Stimulated activated naive B cell treated with anti-CD40 and anti-IgM and Interleukin-4, amounts not matched to agents 10 μg/mL and 1 μg/mL and 100 μg/mL, for 72 hours (primary cell): ENCODE data around the gene MFSD1.
"Not testable (repeated sequence)": the region's sequence is repeated elsewhere in the genome, so short reads cannot be mapped to it uniquely, and the experiment has no call there.

Source experiments
- ATAC-seq, 2 donors: fragments of 150-1000 bp; cut with Tn5 transposase; replicated peaks; 2 replicates each; pipeline ENCODE4 v1.10.0; 2021; ENCODE audit warnings: moderate library complexity in 1 of 2
- DNase-seq: peaks from one replicate; pipeline ENCODE4 v3.0.0; 2021
- H3K27ac Mint-ChIP-seq: one replicate; pipeline ENCODE4 v1.8.0; 2022; ENCODE audit warnings: mild to moderate bottlenecking, mixed read lengths
- H3K27me3 Mint-ChIP-seq, 2 donors: one replicate each; pipeline ENCODE4 v1.8.0; 2022; ENCODE audit warnings: mixed read lengths in 2 of 2
- H3K36me3 Mint-ChIP-seq, 2 donors: one replicate each; pipeline ENCODE4 v1.8.0; 2022; ENCODE audit warnings: mixed read lengths in 2 of 2, mild to moderate bottlenecking in 1 of 2
- H3K4me1 Mint-ChIP-seq, 2 donors: one replicate each; pipeline ENCODE4 v1.8.0; 2022; ENCODE audit warnings: mixed read lengths in 2 of 2, mild to moderate bottlenecking in 1 of 2
- H3K4me3 Mint-ChIP-seq, 2 donors: one replicate each; pipeline ENCODE4 v1.8.0; 2022; ENCODE audit warnings: mild to moderate bottlenecking in 2 of 2, mixed read lengths in 2 of 2, moderate library complexity in 1 of 2
- H3K9me3 Mint-ChIP-seq, 2 donors: one replicate each; pipeline ENCODE4 v1.8.0; 2022; ENCODE audit warnings: mixed read lengths in 2 of 2, mild to moderate bottlenecking in 1 of 2

MFSD1 gene

GRCh38 chr3:158788446-158788845, 13.4 kb upstream of the MFSD1 start:
- DNase-seq (no peak), ATAC-seq (no peak)
- Mint-ChIP-seq H3K4me1 (peaks cover 0 to 5% of the 10 kb centered on the region in 2 donors), H3K4me3 (no peak overlapping the region), H3K36me3 (peaks cover 0 to 8% of the 10 kb centered on the region in 2 donors), H3K27ac (no peak overlapping the region), H3K27me3 (peaks cover 0 to 5% of the 10 kb centered on the region in 2 donors), H3K9me3 (peaks cover 0 to 4% of the 10 kb centered on the region in 2 donors)

GRCh38 chr3:158789592-158789991, 12.3 kb upstream of the MFSD1 start:
- ATAC-seq (no peak), DNase-seq (no peak)
- Mint-ChIP-seq H3K27ac (no peak overlapping the region), H3K4me1 (peaks cover 0 to 5% of the 10 kb centered on the region in 2 donors), H3K27me3 (peaks cover 0 to 5% of the 10 kb centered on the region in 2 donors), H3K4me3 (no peak overlapping the region), H3K9me3 (peaks cover 1 to 4% of the 10 kb centered on the region in 2 donors), H3K36me3 (peaks cover 0 to 8% of the 10 kb centered on the region in 2 donors)

- H3K27me3 Mint-ChIP-seq, result peaks cover 0 to 13% of the 10 kb centered on the region in 2 donors
- peaks cover 0 to 5% of the 10 kb centered on the region in 2 donors for H3K36me3 Mint-ChIP-seq
- H3K4me1 Mint-ChIP-seq, result peaks cover 0 to 5% of the 10 kb centered on the region in 2 donors
- ATAC-seq (peak; percentile 70 to 73), DNase-seq (peak; percentile 5)
- H3K27ac Mint-ChIP-seq, result peak overlapping the region; percentile 88
- H3K4me3 Mint-ChIP-seq, result peak overlapping the region; percentile 78 to 83
- peaks cover 1 to 2% of the 10 kb centered on the region in 2 donors for H3K9me3 Mint-ChIP-seq
Measured at GRCh38 chr3:158790901-158791589, 10.8 kb upstream of the MFSD1 start.

- H3K4me1 Mint-ChIP-seq, H3K9me3 Mint-ChIP-seq, H3K36me3 Mint-ChIP-seq, H3K4me3 Mint-ChIP-seq, H3K27ac Mint-ChIP-seq, ATAC-seq, DNase-seq: not testable (repeated sequence)
- peaks cover 0 to 16% of the 10 kb centered on the region in 2 donors for H3K27me3 Mint-ChIP-seq
Measured at GRCh38 chr3:158791590-158791920, 10.3 kb upstream of the MFSD1 start.

GRCh38 chr3:158792709-158793108, 9.1 kb upstream of the MFSD1 start:
- DNase-seq (no peak), ATAC-seq (no peak)
- Mint-ChIP-seq H3K27me3 (peaks cover 0 to 16% of the 10 kb centered on the region in 2 donors), H3K27ac (no peak overlapping the region), H3K4me1 (peaks cover 0 to 5% of the 10 kb centered on the region in 2 donors), H3K4me3 (no peak overlapping the region), H3K9me3 (peaks cover 0 to 2% of the 10 kb centered on the region in 2 donors), H3K36me3 (no peaks in the 10 kb centered on the region)

GRCh38 chr3:158794206-158794605, 7.6 kb upstream of the MFSD1 start:
- Mint-ChIP-seq H3K4me3 (no peak overlapping the region), H3K27ac (no peak overlapping the region), H3K4me1 (peaks cover 0 to 5% of the 10 kb centered on the region in 2 donors), H3K36me3 (no peaks in the 10 kb centered on the region), H3K9me3 (peaks cover 0 to 2% of the 10 kb centered on the region in 2 donors), H3K27me3 (peaks cover 0 to 16% of the 10 kb centered on the region in 2 donors)
- no peak for DNase-seq
- no peak for ATAC-seq

GRCh38 chr3:158794936-158795518, 6.8 kb upstream of the MFSD1 start:
- H3K4me3 Mint-ChIP-seq, result no peak overlapping the region
- H3K27me3 Mint-ChIP-seq, result peaks cover 0 to 16% of the 10 kb centered on the region in 2 donors
- no peak overlapping the region for H3K27ac Mint-ChIP-seq
- DNase-seq (no peak), ATAC-seq (peak in 1 of 2 donors; percentile 45)
- H3K4me1 Mint-ChIP-seq, result peaks cover 0 to 5% of the 10 kb centered on the region in 2 donors
- H3K9me3 Mint-ChIP-seq, result peaks cover 0 to 2% of the 10 kb centered on the region in 2 donors
- H3K36me3 Mint-ChIP-seq, result no peaks in the 10 kb centered on the region

- no peak for ATAC-seq
Measured at GRCh38 chr3:158801201-158801600, 653 bp upstream of the MFSD1 start.

GRCh38 chr3:158802409-158803268, 785 bp downstream of the MFSD1 start:
- peak; percentile 23 for DNase-seq
- ATAC-seq, result peak; percentile 75 to 77

More at GRCh38 chr3:158801201-158801600, 653 bp upstream of the MFSD1 start:
- DNase-seq, result no peak
- Mint-ChIP-seq H3K4me3 (peak overlapping the region; percentile 89 to 90), H3K36me3 (peaks cover 9 to 10% of the 10 kb centered on the region in 2 donors), H3K27me3 (peaks cover 0 to 2% of the 10 kb centered on the region in 2 donors), H3K27ac (peak overlapping the region; percentile 96), H3K4me1 (peaks cover 20 to 31% of the 10 kb centered on the region in 2 donors), H3K9me3 (no peaks in the 10 kb centered on the region)

GRCh38 chr3:158804441-158804840, 2.6 kb downstream of the MFSD1 start:
- Mint-ChIP-seq H3K27ac (no peak overlapping the region), H3K36me3 (peaks cover 23 to 25% of the 10 kb centered on the region in 2 donors), H3K4me1 (peaks cover 28 to 38% of the 10 kb centered on the region in 2 donors), H3K4me3 (no peak overlapping the region), H3K9me3 (no peaks in the 10 kb centered on the region), H3K27me3 (no peaks in the 10 kb centered on the region)
- DNase-seq, result no peak
- no peak for ATAC-seq

More at GRCh38 chr3:158802409-158803268, 785 bp downstream of the MFSD1 start:
- Mint-ChIP-seq H3K9me3 (no peaks in the 10 kb centered on the region), H3K4me3 (peak overlapping the region; percentile 89 to 90), H3K4me1 (peaks cover 20 to 32% of the 10 kb centered on the region in 2 donors), H3K27ac (peak overlapping the region; percentile 96), H3K27me3 (no peaks in the 10 kb centered on the region), H3K36me3 (peaks cover 11 to 13% of the 10 kb centered on the region in 2 donors)

- no peak for ATAC-seq
- H3K9me3 Mint-ChIP-seq, result no peaks in the 10 kb centered on the region
- H3K36me3 Mint-ChIP-seq, result peaks cover 42 to 51% of the 10 kb centered on the region in 2 donors
- DNase-seq, result no peak
- no peak overlapping the region for H3K4me3 Mint-ChIP-seq
- no peaks in the 10 kb centered on the region for H3K27me3 Mint-ChIP-seq
- no peak overlapping the region for H3K27ac Mint-ChIP-seq
- H3K4me1 Mint-ChIP-seq, result peaks cover 18 to 24% of the 10 kb centered on the region in 2 donors
Measured at GRCh38 chr3:158808697-158809096, 6.8 kb downstream of the MFSD1 start.

- no peaks in the 10 kb centered on the region for H3K27me3 Mint-ChIP-seq
- no peaks in the 10 kb centered on the region for H3K9me3 Mint-ChIP-seq
- H3K4me3 Mint-ChIP-seq, result no peak overlapping the region
- H3K4me1 Mint-ChIP-seq, result peaks cover 17 to 22% of the 10 kb centered on the region in 2 donors
- H3K27ac Mint-ChIP-seq, result no peak overlapping the region
- ATAC-seq (no peak), DNase-seq (no peak)
- peaks cover 47 to 52% of the 10 kb centered on the region in 2 donors for H3K36me3 Mint-ChIP-seq
Measured at GRCh38 chr3:158809642-158810041, 7.8 kb downstream of the MFSD1 start.

GRCh38 chr3:158810823-158811724, 9.2 kb downstream of the MFSD1 start:
- Mint-ChIP-seq H3K27ac (no peak overlapping the region), H3K36me3 (peaks cover 48 to 52% of the 10 kb centered on the region in 2 donors), H3K9me3 (no peaks in the 10 kb centered on the region), H3K4me3 (no peak overlapping the region), H3K4me1 (peaks cover 11 to 16% of the 10 kb centered on the region in 2 donors), H3K27me3 (no peaks in the 10 kb centered on the region)
- ATAC-seq, result peak; percentile 45 to 46
- no peak for DNase-seq
